BLaER1 treated with 17β-estradiol and CSF1 and Interleukin-3, amounts not matched to agents 10 nM and 100 nM (cell line): ENCODE measurements around the gene KNOP1.

ENCODE experiments used
- H3K27ac ChIP-seq, 11 experiments: shearing (Covaris generic); formaldehyde crosslinking; 2 replicates each; pipeline ENCODE4 v1.8.1; 2022
- H3K27me3 ChIP-seq, 11 experiments: shearing (Covaris generic); formaldehyde crosslinking; 2 replicates each; pipeline ENCODE4 v1.8.1; 2022
- H3K36me3 ChIP-seq, 11 experiments: shearing (Covaris generic); formaldehyde crosslinking; 2 replicates each; pipeline ENCODE4 v1.8.1; 2022
- H3K4me1 ChIP-seq, 10 experiments: shearing (Covaris generic); formaldehyde crosslinking; 2 replicates each; pipeline ENCODE4 v1.8.1; 2022
- H3K4me2 ChIP-seq, 11 experiments: shearing (Covaris generic); formaldehyde crosslinking; 2 replicates each; pipeline ENCODE4 v1.8.1; 2022
- H3K4me3 ChIP-seq, 10 experiments: shearing (Covaris generic); formaldehyde crosslinking; 2 replicates each; pipeline ENCODE4 v1.8.1; 2022
- H3K9ac ChIP-seq, 11 experiments: shearing (Covaris generic); formaldehyde crosslinking; 2 replicates each; pipeline ENCODE4 v1.8.1; 2022
- H3K9me3 ChIP-seq, 11 experiments: shearing (Covaris generic); formaldehyde crosslinking; replicated peaks in 1 of 11; 2 replicates each; pipeline ENCODE4 v1.8.1; 2022
- H4K20me1 ChIP-seq, 11 experiments: shearing (Covaris generic); formaldehyde crosslinking; 2 replicates each; pipeline ENCODE4 v1.8.1; 2022
- Cebpa-rat ChIP-seq, 11 experiments: shearing (Covaris generic); IDR thresholded peaks; 2 replicates each; pipeline ENCODE4 v1.8.1; 2022

The KNOP1 gene

GRCh38 chr16:19717741-19718623, at the start of gene KNOP1, which contains the start of gene IQCK:
Gene KNOP1, minus strand, starts transcription at chr16:19718227. Its CDS starts 3,192 bp downstream, at chr16:19715035.
Gene IQCK, plus strand, starts transcription at chr16:19718271. Its CDS starts 36 bp downstream, at chr16:19718307.
- Histone ChIP-seq H4K20me1 (peaks cover 0 to 17% (median 3%) of the 10 kb centered on the region in 11 experiments; a peak in 9 of 22 replicates), H3K4me2 (peak within 1 kb of the TSS; percentile 81 to 96 (median 93)), H3K9ac (peak within 1 kb of the TSS; percentile 79 to 96 (median 88)), H3K27me3 (no peaks in the 10 kb centered on the region), H3K9me3 (no peaks in the 10 kb centered on the region), H3K4me1 (peaks cover 25 to 55% (median 46%) of the 10 kb centered on the region in 10 experiments), H3K4me3 (peak within 1 kb of the TSS; percentile 88 to 99 (median 94)), H3K27ac (peak within 1 kb of the TSS in 10 of 11 experiments; percentile 61 to 98 (median 90); a peak in 21 of 22 replicates), H3K36me3 (peaks cover 18 to 32% (median 22%) of the 10 kb centered on the region in 11 experiments)
- TF ChIP-seq Cebpa-rat (IDR thresholded peaks at IDR 0.05): peak in 9 of 11 experiments; percentile 27 to 90 (median 65); a peak in 12 of 22 replicates

GRCh38 chr16:19767497-19767896, 49.5 kb upstream of the KNOP1 start:
- Histone ChIP-seq H3K4me1 (peaks cover 25 to 50% (median 43%) of the 10 kb centered on the region in 10 experiments), H3K27ac (peak overlapping the region in 10 of 11 experiments; percentile 22 to 96 (median 90); a peak in 19 of 22 replicates), H4K20me1 (no peaks in the 10 kb centered on the region), H3K9ac (peak overlapping the region in 9 of 11 experiments; percentile 50 to 82 (median 79); a peak in 17 of 22 replicates), H3K9me3 (peaks cover 19 to 30% (median 26%) of the 10 kb centered on the region in 11 experiments), H3K36me3 (peaks cover 0 to 10% (median 7%) of the 10 kb centered on the region in 11 experiments; a peak in 6 of 22 replicates), H3K4me2 (peak overlapping the region; percentile 74 to 89 (median 80)), H3K4me3 (peak overlapping the region in 9 of 10 experiments; percentile 8 to 58 (median 47); a peak in 17 of 20 replicates), H3K27me3 (no peaks in the 10 kb centered on the region)
- peak in 8 of 11 experiments; percentile 52 to 89 (median 76); a peak in 14 of 22 replicates for TF ChIP-seq Cebpa-rat (IDR thresholded peaks at IDR 0.05)

GRCh38 chr16:19766988-19767387, 49.0 kb upstream of the KNOP1 start:
- peak overlapping the region in 10 of 11 experiments; percentile 22 to 96 (median 90); a peak in 20 of 22 replicates for H3K27ac ChIP-seq
- TF ChIP-seq Cebpa-rat (IDR thresholded peaks at IDR 0.05): no peak
- H3K4me3 ChIP-seq: peak overlapping the region in 8 of 10 experiments; percentile 40 to 58 (median 50); a peak in 16 of 20 replicates
- peak overlapping the region in 9 of 11 experiments; percentile 50 to 82 (median 79); a peak in 18 of 22 replicates for H3K9ac ChIP-seq
- H4K20me1 ChIP-seq: no peaks in the 10 kb centered on the region
- H3K27me3 ChIP-seq: no peaks in the 10 kb centered on the region
- peaks cover 19 to 30% (median 26%) of the 10 kb centered on the region in 11 experiments for H3K9me3 ChIP-seq
- peaks cover 0 to 10% (median 7%) of the 10 kb centered on the region in 11 experiments; a peak in 6 of 22 replicates for H3K36me3 ChIP-seq
- peaks cover 25 to 49% (median 43%) of the 10 kb centered on the region in 10 experiments for H3K4me1 ChIP-seq
- peak overlapping the region; percentile 74 to 89 (median 80) for H3K4me2 ChIP-seq

GRCh38 chr16:19766554-19766884, 48.5 kb upstream of the KNOP1 start:
- Histone ChIP-seq H4K20me1 (no peaks in the 10 kb centered on the region), H3K4me3 (peak overlapping the region in 5 of 10 experiments; percentile 45 to 55 (median 47); a peak in 6 of 20 replicates), H3K27ac (peak overlapping the region in 10 of 11 experiments; percentile 6 to 96 (median 90); a peak in 20 of 22 replicates), H3K9me3 (peaks cover 19 to 30% (median 26%) of the 10 kb centered on the region in 11 experiments), H3K9ac (peak overlapping the region in 8 of 11 experiments; percentile 72 to 82 (median 80); a peak in 16 of 22 replicates), H3K4me1 (peaks cover 25 to 45% (median 38%) of the 10 kb centered on the region in 10 experiments), H3K36me3 (peaks cover 0 to 10% (median 7%) of the 10 kb centered on the region in 11 experiments; a peak in 6 of 22 replicates), H3K4me2 (peak overlapping the region; percentile 74 to 89 (median 80)), H3K27me3 (no peaks in the 10 kb centered on the region)
- 0 out of 22 replicates have a peak, but pooled peaks of 1 of the 11 experiments have one; percentile 1 for TF ChIP-seq Cebpa-rat (IDR thresholded peaks at IDR 0.05)

GRCh38 chr16:19765860-19766553, 48.0 kb upstream of the KNOP1 start:
- Histone ChIP-seq H3K27me3 (no peaks in the 10 kb centered on the region), H3K36me3 (peaks cover 0 to 10% (median 7%) of the 10 kb centered on the region in 11 experiments; a peak in 6 of 22 replicates), H3K4me2 (peak overlapping the region; percentile 74 to 89 (median 80)), H3K4me3 (peak overlapping the region in 3 of 10 experiments; percentile 12 to 47 (median 22); a peak in 6 of 20 replicates), H3K9ac (peak overlapping the region in 8 of 11 experiments; percentile 72 to 82 (median 80); a peak in 16 of 22 replicates), H4K20me1 (no peaks in the 10 kb centered on the region), H3K27ac (peak overlapping the region; percentile 6 to 96 (median 89); a peak in 20 of 22 replicates), H3K9me3 (peaks cover 19 to 30% (median 26%) of the 10 kb centered on the region in 11 experiments), H3K4me1 (peaks cover 25 to 40% (median 35%) of the 10 kb centered on the region in 10 experiments)
- TF ChIP-seq Cebpa-rat (IDR thresholded peaks at IDR 0.05): peak in 2 of 11 experiments; percentile 31 to 53; a peak in 2 of 22 replicates

- no peak overlapping the region for H3K4me2 ChIP-seq
- H4K20me1 ChIP-seq: no peaks in the 10 kb centered on the region
- no peak for TF ChIP-seq Cebpa-rat (IDR thresholded peaks at IDR 0.05)
- H3K27me3 ChIP-seq: no peaks in the 10 kb centered on the region
- H3K9ac ChIP-seq: no peak overlapping the region
- peaks cover 3 to 26% (median 20%) of the 10 kb centered on the region in 10 experiments; a peak in 19 of 20 replicates for H3K4me1 ChIP-seq
- no peaks in the 10 kb centered on the region for H3K9me3 ChIP-seq
- no peaks in the 10 kb centered on the region for H3K36me3 ChIP-seq
- H3K4me3 ChIP-seq: no peak overlapping the region
- no peak overlapping the region for H3K27ac ChIP-seq
These were observed 42.5 kb upstream of the KNOP1 start for GRCh38 chr16:19760356-19761060.

GRCh38 chr16:19757762-19758595, 40.0 kb upstream of the KNOP1 start:
- peak overlapping the region in 6 of 11 experiments; percentile 9 to 45 (median 37); a peak in 7 of 22 replicates for H3K27ac ChIP-seq
- no peaks in the 10 kb centered on the region for H3K27me3 ChIP-seq
- H3K4me3 ChIP-seq: no peak overlapping the region
- H3K4me1 ChIP-seq: peaks cover 0 to 22% (median 16%) of the 10 kb centered on the region in 10 experiments; a peak in 15 of 20 replicates
- H3K9me3 ChIP-seq: no peaks in the 10 kb centered on the region
- no peak for TF ChIP-seq Cebpa-rat (IDR thresholded peaks at IDR 0.05)
- no peaks in the 10 kb centered on the region for H4K20me1 ChIP-seq
- H3K36me3 ChIP-seq: no peaks in the 10 kb centered on the region
- H3K9ac ChIP-seq: peak overlapping the region in 2 of 11 experiments; percentile 17 to 27; a peak in 3 of 22 replicates
- H3K4me2 ChIP-seq: peak overlapping the region in 9 of 11 experiments; percentile 6 to 71 (median 54); a peak in 18 of 22 replicates
